COR-L47 (cell line): ENCODE measurements around the gene MCF2L.
"Not testable (repeated sequence)": the region's sequence is repeated elsewhere in the genome, so short reads cannot be mapped to it uniquely, and the experiment has no call there.

Experiments used
- DNase-seq: peaks from one replicate; lab custom pipeline; 2025; lab: John Stamatoyannopoulos, UW

The MCF2L gene

GRCh38 chr13:113094410-113094800 is 125.4 kb downstream of the MCF2L start:
- no peak for DNase-seq

DNA sequence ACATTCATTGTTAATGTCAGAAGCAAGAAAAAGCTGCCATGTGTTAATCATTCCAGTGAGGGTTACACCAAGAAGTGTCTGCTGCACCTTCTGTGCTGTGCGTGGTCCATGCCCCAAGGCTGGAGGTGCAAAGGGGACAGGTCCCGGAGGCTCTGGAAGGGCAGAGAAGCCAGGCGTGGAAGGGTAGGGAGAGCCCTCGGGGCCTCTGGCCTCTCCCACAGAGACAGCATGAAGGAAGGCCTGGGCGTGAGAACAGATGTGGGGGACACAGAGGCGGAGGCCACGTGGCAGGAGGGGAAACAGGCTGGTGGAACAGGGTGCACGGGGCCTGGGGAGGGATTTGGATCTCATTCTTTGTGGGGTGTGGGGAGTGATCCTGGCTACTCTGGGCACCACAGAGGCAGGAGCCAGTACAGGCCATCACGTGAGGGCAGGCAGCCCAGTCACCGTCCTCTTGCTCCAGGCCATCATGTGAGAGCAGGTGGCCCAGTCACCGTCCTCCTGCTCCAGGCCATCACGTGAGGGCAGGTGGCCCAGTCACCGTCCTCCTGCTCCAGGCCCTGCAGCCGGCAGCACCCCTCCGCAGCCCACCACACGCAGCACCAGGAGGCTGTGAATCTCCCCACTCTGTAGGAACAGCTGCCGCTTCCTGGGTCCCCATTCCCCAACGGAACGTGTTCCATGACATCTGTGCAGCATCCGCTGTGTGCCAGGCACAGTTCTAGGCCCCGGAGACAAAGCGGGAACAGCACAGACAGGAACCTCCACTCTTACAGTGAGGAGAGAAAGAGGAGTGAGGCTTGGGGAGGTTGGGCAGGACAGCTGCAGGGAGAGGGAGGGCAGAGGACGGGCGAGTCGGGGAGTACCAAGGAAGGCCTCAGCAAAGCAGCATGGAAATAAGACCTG is 126.4 kb downstream of the MCF2L start:
- no peak for DNase-seq

DNA sequence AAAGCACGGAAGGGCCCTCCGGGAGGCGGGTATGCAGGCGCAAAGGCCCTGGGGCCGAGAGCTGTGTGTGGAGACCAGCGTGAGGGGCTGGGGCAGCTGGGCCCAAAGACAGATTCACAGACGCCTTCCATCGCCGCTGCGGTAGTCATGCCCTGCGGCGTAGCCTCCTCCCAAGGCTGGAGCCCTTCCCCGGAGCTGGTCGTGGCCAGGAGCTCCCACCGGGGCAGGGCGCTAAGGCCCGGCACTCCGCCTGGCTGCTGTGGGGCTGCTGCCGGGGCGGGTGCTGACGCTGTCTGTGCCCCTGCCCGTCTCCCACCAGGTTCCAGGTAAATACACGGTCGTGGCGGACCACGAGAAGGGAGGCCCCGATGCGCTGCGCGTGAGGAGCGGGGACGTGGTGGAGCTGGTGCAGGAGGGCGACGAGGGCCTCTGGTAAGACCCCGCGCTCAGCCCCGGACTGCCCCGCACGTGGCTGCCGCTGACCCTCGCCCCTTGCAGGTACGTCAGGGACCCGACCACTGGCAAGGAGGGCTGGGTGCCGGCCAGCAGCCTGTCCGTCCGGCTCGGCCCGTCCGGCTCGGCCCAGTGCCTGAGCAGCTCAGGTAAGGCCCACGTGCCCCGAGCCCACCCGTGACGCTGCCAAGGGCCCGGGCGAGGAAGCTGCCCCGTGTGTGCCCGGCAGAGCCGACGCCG is 127.2 kb downstream of the MCF2L start:
- no peak for DNase-seq

DNA sequence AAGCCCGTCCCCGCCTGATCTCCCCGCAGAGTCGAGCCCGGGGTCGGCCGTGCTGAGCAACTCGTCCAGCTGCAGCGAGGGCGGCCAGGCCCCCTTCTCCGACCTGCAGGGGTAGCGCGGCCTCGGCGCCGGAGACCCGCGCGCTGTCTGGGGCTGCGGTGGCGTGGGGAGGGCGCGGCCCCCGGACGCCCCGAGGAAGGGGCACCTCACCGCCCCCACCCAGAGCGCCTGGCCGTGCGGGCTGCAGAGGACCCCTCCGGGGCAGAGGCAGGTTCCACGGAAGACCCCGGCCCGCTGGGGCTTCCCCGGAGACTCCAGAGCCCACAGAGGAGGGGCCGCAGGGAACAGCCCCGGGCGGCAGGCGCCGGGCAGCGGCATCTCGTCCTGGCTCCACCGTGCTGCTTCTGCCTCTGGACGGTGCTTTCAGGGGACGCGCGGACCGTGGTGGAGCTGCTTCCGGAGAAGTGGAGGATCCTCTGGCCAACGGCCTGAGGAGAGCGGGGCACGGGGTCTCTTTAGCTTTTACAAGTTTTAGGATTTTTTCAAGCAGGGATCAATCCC is 127.8 kb downstream of the MCF2L start:
- no peak for DNase-seq

DNA sequence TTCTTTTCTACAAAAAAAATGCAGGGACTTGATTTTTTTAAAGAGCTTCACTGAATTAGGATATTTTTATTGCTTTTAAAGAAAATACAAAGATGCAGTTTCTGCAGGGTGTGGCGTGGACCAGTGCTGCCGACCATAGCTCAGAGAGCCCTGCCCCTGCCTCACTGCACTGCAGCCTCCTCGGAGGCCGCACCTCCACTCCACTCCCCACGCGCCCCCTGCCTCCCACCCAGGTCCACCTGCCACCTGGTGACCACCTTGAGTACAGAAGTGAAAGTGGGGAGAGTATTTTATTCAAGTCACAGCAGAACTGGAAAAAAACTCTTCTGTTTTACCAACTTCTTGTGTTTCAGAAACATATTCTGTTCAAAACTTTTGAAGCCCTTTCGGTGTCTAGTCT is 128.6 kb downstream of the MCF2L start:
- no peak for DNase-seq

- no peak for DNase-seq
Observed at GRCh38 chr13:113098162-113098732, 129.2 kb downstream of the MCF2L start.

GRCh38 chr13:113099142-113099541 is 130.1 kb downstream of the MCF2L start:
- DNase-seq = no peak

DNA sequence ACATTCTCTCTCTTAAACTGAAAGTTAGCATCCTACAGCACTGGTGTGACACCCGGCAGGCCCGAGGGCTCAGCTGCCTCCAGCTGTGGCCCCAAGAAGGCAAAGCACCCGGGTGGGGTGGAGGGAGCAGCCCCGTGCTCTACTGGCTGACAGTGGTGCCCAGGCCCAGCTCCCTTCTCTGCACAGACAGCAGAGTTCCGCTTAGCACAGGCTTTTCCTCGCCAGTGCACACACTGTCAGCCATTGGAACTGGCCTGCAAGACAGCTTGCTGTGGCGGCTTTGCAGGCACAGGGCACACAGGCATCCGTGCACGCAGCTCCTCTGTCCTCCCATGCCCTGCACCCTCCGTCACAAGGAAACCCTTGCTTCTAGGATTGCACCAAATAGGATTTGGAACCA is 133.3 kb downstream of the MCF2L start:
- not testable (repeated sequence) for DNase-seq

DNA sequence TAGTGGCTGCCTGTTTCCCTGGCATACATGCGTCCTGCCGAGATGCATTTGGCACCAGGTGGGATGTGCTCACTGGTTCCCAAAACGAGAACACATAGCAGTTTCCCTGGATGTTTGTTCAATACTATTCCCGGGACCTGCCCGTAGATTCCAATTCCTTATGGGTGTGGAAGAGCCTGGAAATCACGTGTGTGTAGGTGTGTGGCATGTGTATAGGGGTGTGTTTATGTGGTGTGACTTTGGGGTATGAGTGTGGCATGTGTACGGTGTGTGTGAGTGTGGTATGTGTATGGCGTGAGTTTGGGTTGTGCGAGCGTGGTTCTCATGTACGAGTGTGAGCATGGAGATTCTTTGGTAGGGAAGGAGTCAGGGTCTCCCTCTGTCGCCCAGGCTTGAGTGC is 133.7 kb downstream of the MCF2L start:
- no peak for DNase-seq

DNA sequence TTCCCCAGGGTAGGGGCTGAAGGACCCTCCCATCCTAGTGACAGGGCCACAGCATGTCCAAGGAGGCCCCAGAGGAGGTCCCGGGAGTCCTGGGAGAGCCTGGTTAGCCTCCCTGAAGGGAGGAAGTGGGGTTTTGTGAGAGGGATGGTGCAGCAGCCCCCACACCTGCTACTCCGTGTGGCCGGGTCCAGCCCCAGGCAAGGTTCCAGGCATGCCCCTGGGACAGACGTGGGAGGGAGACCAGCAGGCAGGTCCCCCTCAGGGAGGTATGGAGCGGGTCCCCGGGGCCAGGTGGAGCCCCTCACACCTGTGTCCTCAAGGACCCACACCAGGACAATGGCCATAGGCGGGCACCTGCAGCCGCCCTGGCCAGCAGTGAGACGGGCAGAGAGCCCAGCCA is 134.6 kb downstream of the MCF2L start:
- no peak for DNase-seq

DNA sequence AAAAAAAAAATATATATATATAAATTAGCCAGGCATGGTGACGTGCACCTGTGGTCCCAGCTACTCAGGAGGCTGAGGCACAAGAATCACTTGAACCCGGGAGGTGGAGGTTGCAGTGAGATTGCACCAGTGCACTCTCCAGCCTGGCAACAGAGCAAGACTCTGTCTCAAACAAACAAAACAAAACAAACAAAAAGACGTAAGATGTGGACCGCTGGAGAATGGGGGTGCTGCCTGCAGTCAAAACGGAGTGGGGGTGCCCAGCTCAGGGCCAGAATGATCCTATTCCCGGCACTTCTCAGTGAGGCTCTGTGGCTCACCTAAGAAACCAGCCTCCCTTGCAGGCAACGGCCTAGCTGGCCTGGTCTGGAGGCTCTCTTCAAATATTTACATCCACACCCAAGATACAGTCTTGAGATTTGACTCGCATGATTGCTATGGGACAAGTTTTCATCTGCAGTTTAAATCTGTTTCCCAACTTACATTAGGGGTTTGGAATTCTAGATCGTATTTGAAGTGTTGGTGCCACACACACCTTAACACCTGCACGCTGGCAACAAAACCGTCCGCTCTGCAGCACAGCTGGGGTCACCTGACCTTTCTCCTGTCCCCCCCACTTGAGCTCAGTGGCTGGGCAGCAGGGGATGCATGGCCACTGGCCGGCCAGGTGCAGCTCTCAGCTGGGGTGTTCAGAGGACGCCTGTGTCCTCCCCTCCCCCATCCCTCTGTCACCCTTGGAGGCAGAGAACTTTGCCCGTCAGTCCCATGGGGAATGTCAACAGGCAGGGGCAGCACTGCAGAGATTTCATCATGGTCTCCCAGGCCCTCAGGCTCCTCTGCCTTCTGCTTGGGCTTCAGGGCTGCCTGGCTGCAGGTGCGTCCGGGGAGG is 136.3 kb downstream of the MCF2L start, which contains the start of gene F7:
F7 (plus strand) TSS at position 760 of the 889 bp plus-strand sequence; CDS start at position 811, 51 bp downstream.
- DNase-seq = no peak

- no peak for DNase-seq
Observed at GRCh38 chr13:113105921-113106452, 137.0 kb downstream of the MCF2L start.

GRCh38 chr13:113106711-113107351 is 137.8 kb downstream of the MCF2L start:
- no peak for DNase-seq

DNA sequence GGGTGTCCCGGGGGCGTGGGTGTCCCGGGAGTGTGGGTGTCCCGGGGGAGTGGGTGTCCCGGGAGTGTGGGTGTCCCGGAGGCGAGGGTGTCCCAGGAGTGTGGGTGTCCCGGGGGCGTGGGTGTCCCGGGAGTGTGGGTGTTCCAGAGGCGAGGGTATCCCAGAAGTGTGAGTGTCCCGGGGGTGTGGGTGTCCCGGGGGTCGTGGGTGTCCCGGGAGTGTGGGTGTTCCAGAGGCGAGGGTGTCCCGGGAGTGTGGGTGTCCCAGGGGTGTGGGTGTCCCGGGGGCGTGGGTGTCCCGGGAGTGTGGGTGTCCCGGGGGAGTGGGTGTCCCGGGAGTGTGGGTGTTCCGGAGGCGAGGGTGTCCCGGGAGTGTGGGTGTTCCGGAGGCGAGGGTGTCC is 139.5 kb downstream of the MCF2L start:
- DNase-seq = not testable (repeated sequence)

- no peak for DNase-seq
Observed at GRCh38 chr13:113109151-113110047, 140.4 kb downstream of the MCF2L start.

DNA sequence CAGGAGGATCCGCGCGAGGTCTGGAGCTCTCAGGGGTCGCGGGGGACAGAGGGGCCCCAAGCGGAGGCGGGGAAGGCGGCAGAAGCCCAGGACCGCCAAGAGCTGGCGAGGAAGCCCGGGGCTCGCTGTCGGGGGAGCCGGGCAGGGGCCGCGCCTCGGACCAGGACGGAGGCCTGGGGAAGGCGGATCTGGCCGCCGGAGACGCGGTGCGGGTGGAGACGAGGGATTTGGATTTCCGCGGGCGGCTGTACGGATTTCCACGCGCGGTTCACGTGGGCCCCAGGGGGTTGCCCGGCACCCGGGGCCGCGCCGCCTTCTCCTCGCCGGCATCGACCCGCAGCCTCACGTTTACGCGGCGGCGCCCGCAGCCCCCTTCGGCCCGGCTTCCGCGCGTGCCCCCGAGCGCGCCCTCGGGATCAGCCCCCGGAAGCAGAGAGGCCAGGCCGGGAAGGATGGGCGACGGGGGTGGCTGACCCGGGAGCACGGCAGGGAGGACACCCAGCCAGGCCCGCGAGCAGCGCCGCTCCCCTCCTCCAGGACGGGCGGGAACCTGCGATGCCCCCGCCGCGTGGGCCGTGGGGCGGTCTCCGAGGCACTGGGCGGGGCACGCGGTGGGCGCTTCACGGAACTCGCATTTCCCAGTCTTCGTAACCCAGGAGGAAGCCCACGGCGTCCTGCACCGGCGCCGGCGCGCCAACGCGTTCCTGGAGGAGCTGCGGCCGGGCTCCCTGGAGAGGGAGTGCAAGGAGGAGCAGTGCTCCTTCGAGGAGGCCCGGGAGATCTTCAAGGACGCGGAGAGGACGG is 141.2 kb downstream of the MCF2L start:
- DNase-seq = no peak

GRCh38 chr13:113110852-113111315 is 141.9 kb downstream of the MCF2L start:
- DNase-seq = no peak

DNA sequence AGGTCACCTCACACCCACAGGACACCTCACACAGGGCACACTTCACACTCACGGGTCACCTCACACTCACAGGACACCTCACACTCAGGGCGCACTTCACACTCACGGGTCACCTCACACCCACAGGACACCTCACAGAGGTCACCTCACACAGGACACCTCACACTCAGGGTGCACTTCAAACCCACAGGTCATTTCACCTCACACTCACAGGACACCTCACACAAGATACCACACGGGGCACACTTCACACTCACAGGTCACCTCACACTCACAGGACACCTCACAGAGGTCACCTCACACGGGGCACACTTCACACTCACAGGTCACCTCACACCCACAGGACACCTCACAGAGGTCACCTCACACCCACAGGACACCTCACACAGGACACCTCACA is 142.8 kb downstream of the MCF2L start:
- not testable (repeated sequence) for DNase-seq

GRCh38 chr13:113112475-113112874 is 143.5 kb downstream of the MCF2L start:
- not testable (repeated sequence) for DNase-seq
